Parietal lobe (tissue), 1 donor: ENCODE measurements around the gene CXCL10. TPM values are rescaled to one million over a fixed set of nuclear protein-coding genes. Genes with fewer than 3 reads are reported as not detected.

Source experiments
- total RNA-seq: library from RNA; depleted of rRNA; stranded (reverse); fragments of >200 nt; gene quantifications from one replicate; pipeline ENCODE4 v1.2.3, GENCODE V29; 2014

The CXCL10 gene
- not detected for total RNA-seq

DNA sequence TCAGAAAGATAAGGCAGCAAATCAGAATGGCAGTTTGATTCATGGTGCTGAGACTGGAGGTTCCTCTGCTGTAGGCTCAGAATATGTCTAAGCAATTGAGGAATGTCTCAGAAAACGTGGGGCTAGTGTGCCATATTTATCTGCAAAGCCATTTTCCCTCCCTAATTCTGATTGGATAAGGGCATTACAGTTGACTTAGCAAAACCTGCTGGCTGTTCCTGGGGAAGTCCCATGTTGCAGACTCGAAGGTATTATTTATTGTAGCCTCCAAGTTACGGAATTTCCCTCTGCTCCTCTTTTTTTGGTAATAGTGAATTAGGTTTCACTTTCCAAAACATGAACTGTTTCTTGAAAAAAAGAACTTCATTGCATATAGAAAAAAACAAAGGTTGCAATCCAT lies at the start of gene CXCL10:
CXCL10 (minus strand) TSS at position 109 of the 400 bp plus-strand sequence; CDS start at position 43, 66 bp downstream.

DNA sequence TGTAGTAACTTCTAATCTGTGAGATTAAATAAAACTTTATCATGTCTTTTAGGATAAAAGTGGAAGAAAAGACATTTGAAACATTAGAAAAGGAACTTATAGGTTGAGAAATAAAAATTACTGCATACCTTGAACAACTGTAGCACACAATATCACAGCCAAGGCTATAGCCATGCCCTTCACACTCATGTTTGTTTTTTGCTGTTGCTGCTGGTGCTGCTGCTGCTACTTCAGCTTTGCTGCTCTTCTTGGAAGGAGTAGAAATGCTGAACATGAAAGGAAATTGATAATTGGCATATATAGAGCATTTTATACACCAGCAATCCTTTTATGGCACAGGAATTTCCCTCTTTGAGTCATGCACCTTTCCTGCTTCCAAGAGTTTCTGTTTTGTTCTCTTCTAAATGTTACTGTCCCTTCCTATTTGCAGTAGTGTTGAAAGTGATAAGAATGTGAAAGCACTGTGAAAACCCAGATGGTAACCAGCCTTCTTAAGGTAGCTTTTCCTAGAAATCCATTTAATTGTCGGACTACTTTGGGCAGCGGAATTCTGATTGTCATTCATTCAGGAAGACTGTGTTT lies 12.6 kb upstream of the CXCL10 start, which contains the start of gene CXCL11:
CXCL11 (minus strand) TSS at position 272 of the 582 bp plus-strand sequence; CDS start at position 189, 83 bp downstream.

DNA sequence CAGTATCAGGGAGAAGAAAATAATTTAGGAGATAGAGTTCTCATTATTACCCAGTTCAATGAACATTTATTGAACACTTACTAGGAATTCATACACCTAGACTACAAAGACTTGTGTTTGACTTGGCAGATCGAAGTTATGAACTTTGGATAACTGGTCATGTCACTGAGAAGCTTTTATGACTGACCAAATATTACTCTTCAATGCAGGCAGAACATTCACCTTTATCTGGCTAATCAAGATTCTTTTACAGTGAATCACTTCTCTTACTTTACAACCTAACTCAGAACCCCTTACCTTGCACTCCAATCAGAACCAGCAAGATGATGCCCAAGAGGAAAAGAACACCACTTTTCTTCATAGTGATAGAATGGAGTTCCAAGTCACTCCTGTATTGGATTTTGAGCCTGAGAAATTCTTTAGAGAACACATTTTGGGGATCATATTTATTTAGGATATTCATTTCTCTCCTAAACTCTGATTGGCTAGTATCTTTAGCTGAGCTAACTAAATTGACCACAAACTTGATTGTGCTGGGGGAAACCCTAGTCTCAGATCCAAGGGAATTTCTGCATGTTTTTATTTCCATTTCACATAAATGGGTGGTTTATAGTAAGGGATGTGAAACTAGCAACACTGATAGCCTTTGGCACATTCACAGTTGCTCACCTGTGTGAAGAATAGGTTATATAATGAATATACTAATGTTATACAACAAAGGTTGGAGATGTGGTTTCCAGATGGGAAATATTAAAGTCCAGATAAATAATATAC lies 16.0 kb downstream of the CXCL10 start, which contains the start of gene CXCL9:
CXCL9 (minus strand) TSS at position 421 of the 774 bp plus-strand sequence; CDS start at position 361, 60 bp downstream.

Other genes starting within 250 kb of the CXCL10 start
- gene PPEF2, start 121.0 kb downstream of the CXCL10 start, total RNA-seq: not detected
- gene NAAA, start 82.5 kb downstream of the CXCL10 start, total RNA-seq: 27.9 TPM
- gene SDAD1, start 32.6 kb downstream of the CXCL10 start, total RNA-seq: 31.9 TPM
- gene CXCL9, start 16.0 kb downstream of the CXCL10 start, total RNA-seq: not detected
- not detected for gene CXCL11, start 12.6 kb upstream of the CXCL10 start, total RNA-seq
- gene ART3, start 51.2 kb upstream of the CXCL10 start, total RNA-seq: 0.31 TPM
- gene NUP54, start 124.9 kb upstream of the CXCL10 start, total RNA-seq: 98.3 TPM
- gene SCARB2, start 190.3 kb upstream of the CXCL10 start, total RNA-seq: 267 TPM
- gene FAM47E, start 228.2 kb upstream of the CXCL10 start, total RNA-seq: 6.6 TPM